ENCODE measurements around the gene ARL6IP6. TPM values are rescaled to one million over a fixed set of nuclear protein-coding genes. Genes with fewer than 3 reads are reported as not detected.

Gene ARL6IP6
- total RNA-seq, 1 donor from 2014 or later = 5.5 TPM

DNA sequence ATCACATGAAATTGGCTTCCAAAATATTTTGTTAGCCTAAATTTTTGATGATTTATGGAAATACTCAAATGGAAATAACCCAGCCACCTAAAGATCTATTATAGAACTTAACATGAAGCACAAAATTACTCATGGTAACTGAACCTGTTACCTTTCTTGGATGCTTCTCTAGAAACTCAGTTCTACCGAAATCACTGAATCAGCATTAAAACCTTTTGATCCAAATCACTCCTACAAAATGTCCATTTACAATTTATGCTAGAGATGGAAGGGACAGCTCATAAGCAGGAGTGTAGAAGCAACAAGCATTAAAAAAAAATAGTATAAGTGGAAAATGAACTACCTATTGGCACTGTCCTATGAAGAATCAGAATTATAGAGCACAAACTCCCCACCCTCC lies 3.3 kb upstream of the ARL6IP6 start:
- intact Hi-C loops (cut with micrococcal nuclease) = no loop called here
- H3K4me3 ChIP-seq = no peak overlapping the region

DNA sequence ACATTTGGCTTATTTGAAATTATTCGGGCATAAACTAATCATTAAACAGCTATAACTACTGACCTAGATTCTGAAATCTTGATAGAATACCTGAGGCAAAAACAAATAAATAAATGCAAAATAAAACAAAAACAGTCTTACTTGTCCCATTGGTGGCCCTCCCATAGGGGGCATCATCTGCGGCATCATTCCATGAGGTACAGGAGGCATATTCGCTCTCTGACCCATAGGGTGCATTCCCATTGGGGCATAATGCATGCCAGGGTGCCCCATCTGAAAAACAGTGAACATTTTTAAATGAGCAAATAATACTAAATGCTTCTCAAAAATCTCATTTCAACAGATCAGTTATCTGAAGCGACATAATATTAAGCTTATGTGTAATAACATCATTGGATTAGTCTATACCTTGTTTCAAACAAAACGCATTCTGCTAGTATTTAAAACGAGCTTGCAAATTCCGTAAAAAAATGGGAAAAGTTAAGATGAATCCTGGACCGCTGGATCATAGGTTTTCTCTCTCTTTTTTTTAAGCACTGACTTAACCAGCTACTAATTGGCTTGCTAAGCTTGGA lies 2.5 kb upstream of the ARL6IP6 start:
- Histone ChIP-seq H3K4me1 (peaks cover 82% of the 10 kb centered on the region), H3K4me3 (peak overlapping the region; percentile 96), H3K9me3 (replicated peaks) (no peaks in the 10 kb centered on the region), H3K27ac (replicated peaks) (no peak overlapping the region), H3K36me3 (peaks cover 34% of the 10 kb centered on the region), H3K27me3 (ENCODE audit: low read depth) (no peaks in the 10 kb centered on the region)
- DNase-seq = no peak
- intact Hi-C loops (cut with micrococcal nuclease) = no loop called here
- TF ChIP-seq CTCF (IDR thresholded peaks at IDR 0.05; ENCODE audit: borderline replicate concordance) = peak; percentile 23

More for the DNA sequence above, 3.3 kb upstream of the ARL6IP6 start:
- H3K36me3 ChIP-seq = peaks cover 37% of the 10 kb centered on the region
- no peak for TF ChIP-seq CTCF (IDR thresholded peaks at IDR 0.05; ENCODE audit: borderline replicate concordance)
- no peak overlapping the region for H3K27ac ChIP-seq (replicated peaks)
- H3K4me1 ChIP-seq = peaks cover 73% of the 10 kb centered on the region
- H3K27me3 ChIP-seq (ENCODE audit: low read depth) = no peaks in the 10 kb centered on the region
- no peaks in the 10 kb centered on the region for H3K9me3 ChIP-seq (replicated peaks)
- no peak for DNase-seq

DNA sequence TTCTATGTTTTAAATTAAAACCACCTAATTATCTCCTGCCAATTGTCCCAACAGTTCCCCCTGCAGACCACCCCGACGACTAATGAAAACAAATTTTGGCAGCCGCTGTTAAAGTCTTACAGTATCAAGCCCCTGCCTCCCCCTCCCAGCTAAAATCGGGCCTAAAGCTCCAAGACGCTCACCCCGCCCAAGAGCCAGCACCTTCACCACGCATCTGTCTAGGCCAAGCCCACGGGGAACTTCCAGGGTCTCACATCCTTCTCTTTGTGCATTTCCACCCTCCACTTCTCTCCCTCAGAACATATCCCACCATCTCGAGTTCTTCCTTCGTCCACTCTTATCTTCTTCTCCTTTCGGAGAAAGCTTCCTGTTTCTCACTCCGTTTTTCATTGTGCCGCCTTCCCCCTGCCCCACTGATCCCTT lies 1.6 kb upstream of the ARL6IP6 start:
- H3K27ac ChIP-seq (replicated peaks) = peak overlapping the region; percentile 98
- H3K36me3 ChIP-seq = peaks cover 31% of the 10 kb centered on the region
- H3K4me3 ChIP-seq = peak overlapping the region; percentile 96
- H3K9me3 ChIP-seq (replicated peaks) = no peaks in the 10 kb centered on the region
- TF ChIP-seq CTCF (IDR thresholded peaks at IDR 0.05; ENCODE audit: borderline replicate concordance) = no peak
- intact Hi-C loops (cut with micrococcal nuclease) = no loop called here
- peaks cover 86% of the 10 kb centered on the region for H3K4me1 ChIP-seq
- no peaks in the 10 kb centered on the region for H3K27me3 ChIP-seq (ENCODE audit: low read depth)
- no peak for DNase-seq

GRCh38 chr2:152717228-152718075 lies 968 bp upstream of the ARL6IP6 start, which contains the start of gene PRPF40A:
PRPF40A (minus strand) TSS chr2:152717461; CDS start chr2:152717439, 22 bp downstream.
- Histone ChIP-seq H3K27ac (replicated peaks) (peak within 1 kb of the TSS; percentile 98), H3K9me3 (replicated peaks) (no peaks in the 10 kb centered on the region), H3K4me3 (peak within 1 kb of the TSS; percentile 96), H3K27me3 (ENCODE audit: low read depth) (no peaks in the 10 kb centered on the region), H3K4me1 (peaks cover 84% of the 10 kb centered on the region), H3K36me3 (peaks cover 26% of the 10 kb centered on the region)
- no peak for TF ChIP-seq CTCF (IDR thresholded peaks at IDR 0.05; ENCODE audit: borderline replicate concordance)
- intact Hi-C loops (cut with micrococcal nuclease) = no loop called here
- peak; percentile 99 for DNase-seq

- intact Hi-C loops (cut with micrococcal nuclease) = no loop called here
- H3K4me1 ChIP-seq = peaks cover 72% of the 10 kb centered on the region
Measured at GRCh38 chr2:152718909-152719645, 657 bp downstream of the ARL6IP6 start.

More at GRCh38 chr2:152718909-152719645, 657 bp downstream of the ARL6IP6 start:
- no peak for TF ChIP-seq CTCF (IDR thresholded peaks at IDR 0.05; ENCODE audit: borderline replicate concordance)
- Histone ChIP-seq H3K36me3 (peaks cover 11% of the 10 kb centered on the region), H3K27me3 (ENCODE audit: low read depth) (no peaks in the 10 kb centered on the region), H3K27ac (replicated peaks) (peak overlapping the region; percentile 98), H3K9me3 (replicated peaks) (no peaks in the 10 kb centered on the region), H3K4me3 (peak overlapping the region; percentile 96)
- no peak for DNase-seq
